HepG2 (cell line): Measurements from ENCODE around the gene PRM3. TPM values are rescaled to one million over a fixed set of nuclear protein-coding genes. Genes with fewer than 3 reads are reported as not detected.

Source experiments
- BHLHE40 ChIP-seq: IDR thresholded peaks from 2 replicates; pipeline ENCODE4 v1.6.1; 2011; ENCODE audit warnings: low read length, improper control_type of control experiment
- DR1 ChIP-seq: sonication (generic); formaldehyde crosslinking; IDR thresholded peaks from 2 replicates; pipeline ENCODE4 v1.8.0; 2021; ENCODE audit warnings: mild to moderate bottlenecking, missing genetic modification reagents, inconsistent platforms
- DZIP1 ChIP-seq: sonication (generic); formaldehyde crosslinking; IDR thresholded peaks from 2 replicates; pipeline ENCODE4 v1.5.0; 2020; ENCODE audit warnings: mild to moderate bottlenecking, missing genetic modification reagents
- HES4 ChIP-seq: sonication (generic); formaldehyde crosslinking; IDR thresholded peaks from 2 replicates; pipeline ENCODE4 v1.9.0; 2021; ENCODE audit warnings: mild to moderate bottlenecking, missing genetic modification reagents, borderline replicate concordance
- KLF11 ChIP-seq: IDR thresholded peaks from 2 replicates; pipeline ENCODE4 v1.6.1; 2016; ENCODE audit warnings: missing compliant biosample characterization
- NFYB ChIP-seq: sonication (generic); formaldehyde crosslinking; IDR thresholded peaks from 2 replicates; pipeline ENCODE4 v1.4.0; 2020; ENCODE audit warnings: missing genetic modification reagents
- PLRG1 ChIP-seq: fragments of 450-650 bp; conservative IDR thresholded peaks from 2 replicates; pipeline ENCODE4 v1.6.1; 2016
- POLR2AphosphoS5 ChIP-seq: IDR thresholded peaks from 2 replicates; pipeline ENCODE4 v1.6.1; 2012; ENCODE audit warnings: low read depth, low read length
- SMC3 ChIP-seq: IDR thresholded peaks from 2 replicates; pipeline ENCODE4 v1.6.1; 2011; ENCODE audit warnings: low read length, improper control_type of control experiment
- ZFP62 ChIP-seq: sonication (generic); formaldehyde crosslinking; IDR thresholded peaks from 2 replicates; pipeline ENCODE4 v1.4.0; 2020; ENCODE audit warnings: missing genetic modification reagents
- ZNF280B ChIP-seq: sonication (generic); formaldehyde crosslinking; IDR thresholded peaks from 2 replicates; pipeline ENCODE4 v1.5.0; 2020; ENCODE audit warnings: missing genetic modification reagents, mild to moderate bottlenecking, borderline replicate concordance
- ZNF720 ChIP-seq: sonication (generic); formaldehyde crosslinking; IDR thresholded peaks from 2 replicates; pipeline ENCODE4 v1.4.0; 2020; ENCODE audit warnings: missing genetic modification reagents
- ZNF883 ChIP-seq: sonication (generic); formaldehyde crosslinking; IDR thresholded peaks from 2 replicates; pipeline ENCODE4 v1.5.1; 2020; ENCODE audit warnings: mild to moderate bottlenecking, missing genetic modification reagents; ENCODE audit errors: not compliant biosample characterization
- polyA plus RNA-seq, 8 experiments: library from polyadenylated mRNA; depleted of rRNA in 3 of 8; stranded (reverse) in 7 of 8; unstranded in 1 of 8; fragments of >200 nt; fragmentation: Illumina TruSeq in 4 of 8; extraction: Trizol in 4 of 8; gene quantifications; 2 replicates each; pipeline versions ENCODE4 v1.2.1 to v1.2.3, GENCODE V29; 2011 to 2016; ENCODE audit warnings: low read depth in 4 of 8, missing spikeins in 1 of 8, mixed read lengths in 1 of 8; ENCODE audit not compliant: insufficient read depth in 1 of 8
- total RNA-seq, 5 experiments: library from RNA; depleted of rRNA; stranded (reverse); fragments of >200 nt; fragmentation: Illumina TruSeq; extraction: Trizol; gene quantifications; 2 replicates each; pipeline ENCODE4 v1.2.3, GENCODE V29; 2016; ENCODE audit warnings: low read depth in 1 of 5
- TF ChIP-seq, protein P1 (sequence below): sonication (generic); formaldehyde crosslinking; IDR thresholded peaks from 2 replicates; pipeline ENCODE4 v1.9.0; 2022; ENCODE audit warnings: missing genetic modification reagents, mild to moderate bottlenecking, borderline replicate concordance
- TF ChIP-seq, protein P2 (sequence below): sonication (generic); formaldehyde crosslinking; IDR thresholded peaks from 2 replicates; pipeline ENCODE4 v1.8.1; 2023; ENCODE audit warnings: mild to moderate bottlenecking, moderate library complexity, missing genetic modification reagents
- TF ChIP-seq, protein P3 (sequence below), 2 experiments: sonication (generic) in 1 of 2; formaldehyde crosslinking in 1 of 2; IDR thresholded peaks; 2 replicates each; pipeline versions ENCODE4 v1.5.1 to v1.6.1; 2011 to 2020; ENCODE audit warnings: borderline replicate concordance in 1 of 2, low read depth in 1 of 2, low read length in 1 of 2, mild to moderate bottlenecking in 1 of 2, missing genetic modification reagents in 1 of 2, moderate library complexity in 1 of 2
- TF ChIP-seq, protein P4 (sequence below): sonication (generic); formaldehyde crosslinking; IDR thresholded peaks from 2 replicates; pipeline ENCODE4 v1.8.0; 2022; ENCODE audit warnings: missing genetic modification reagents, mild to moderate bottlenecking, borderline replicate concordance

PRM3 gene
- total and polyA plus RNA-seq, 2 of the 13 experiments (the other 11 are each of a cell fraction or from before 2014, with no cell fraction given), result not detected

GRCh38 chr16:11312718-11313492 lies 39.5 kb upstream of the PRM3 start (continued):
- TF ChIP-seq BHLHE40 (no peak), NFYB (CRISPR knock-in tag) (0 out of 2 replicates have a peak, but pooled peaks have one; percentile 7), DR1 (CRISPR knock-in tag) (no peak), ZNF883 (CRISPR knock-in tag) (peak; percentile 34), ZNF280B (CRISPR knock-in tag) (peak; percentile 67; the same call in 1 of the 2 replicates), PLRG1 (no peak), ZNF720 (CRISPR knock-in tag) (peak; percentile 35; the same call in 1 of the 2 replicates), HES4 (CRISPR knock-in tag) (peak; percentile 58; the same call in 1 of the 2 replicates), DZIP1 (CRISPR knock-in tag) (0 out of 2 replicates have a peak, but pooled peaks have one; percentile 80), ZFP62 (no peak), SMC3 (no peak), KLF11 (CRISPR knock-in tag) (peak; percentile 64; the same call in 1 of the 2 replicates), POLR2AphosphoS5 (no peak)
- TF ChIP-seq, protein P1, sequence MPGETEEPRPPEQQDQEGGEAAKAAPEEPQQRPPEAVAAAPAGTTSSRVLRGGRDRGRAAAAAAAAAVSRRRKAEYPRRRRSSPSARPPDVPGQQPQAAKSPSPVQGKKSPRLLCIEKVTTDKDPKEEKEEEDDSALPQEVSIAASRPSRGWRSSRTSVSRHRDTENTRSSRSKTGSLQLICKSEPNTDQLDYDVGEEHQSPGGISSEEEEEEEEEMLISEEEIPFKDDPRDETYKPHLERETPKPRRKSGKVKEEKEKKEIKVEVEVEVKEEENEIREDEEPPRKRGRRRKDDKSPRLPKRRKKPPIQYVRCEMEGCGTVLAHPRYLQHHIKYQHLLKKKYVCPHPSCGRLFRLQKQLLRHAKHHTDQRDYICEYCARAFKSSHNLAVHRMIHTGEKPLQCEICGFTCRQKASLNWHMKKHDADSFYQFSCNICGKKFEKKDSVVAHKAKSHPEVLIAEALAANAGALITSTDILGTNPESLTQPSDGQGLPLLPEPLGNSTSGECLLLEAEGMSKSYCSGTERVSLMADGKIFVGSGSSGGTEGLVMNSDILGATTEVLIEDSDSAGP (CRISPR knock-in tag), result peak; percentile 53; the same call in 1 of the 2 replicates
- TF ChIP-seq, protein P2, sequence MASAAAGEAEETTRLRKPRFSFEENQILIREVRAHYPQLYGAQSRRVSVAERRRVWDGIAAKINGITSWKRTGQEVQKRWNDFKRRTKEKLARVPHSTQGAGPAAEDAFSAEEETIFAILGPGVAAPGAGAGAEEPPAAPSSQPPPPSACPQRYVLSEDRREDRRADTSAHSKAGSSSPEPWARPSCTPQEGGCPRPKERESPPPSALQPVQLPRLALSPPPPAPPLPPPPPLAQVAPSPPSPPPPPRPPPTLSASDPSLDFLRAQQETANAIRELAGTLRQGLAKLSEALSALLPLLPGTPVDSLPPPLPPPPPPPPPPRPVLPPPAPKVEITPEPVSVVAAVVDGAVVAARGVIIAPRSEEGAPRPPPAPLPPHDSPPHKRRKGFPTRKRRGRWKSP (CRISPR knock-in tag), result no peak
- TF ChIP-seq, protein P3, sequence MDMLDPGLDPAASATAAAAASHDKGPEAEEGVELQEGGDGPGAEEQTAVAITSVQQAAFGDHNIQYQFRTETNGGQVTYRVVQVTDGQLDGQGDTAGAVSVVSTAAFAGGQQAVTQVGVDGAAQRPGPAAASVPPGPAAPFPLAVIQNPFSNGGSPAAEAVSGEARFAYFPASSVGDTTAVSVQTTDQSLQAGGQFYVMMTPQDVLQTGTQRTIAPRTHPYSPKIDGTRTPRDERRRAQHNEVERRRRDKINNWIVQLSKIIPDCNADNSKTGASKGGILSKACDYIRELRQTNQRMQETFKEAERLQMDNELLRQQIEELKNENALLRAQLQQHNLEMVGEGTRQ (IDR thresholded peaks at IDR 0.05; ENCODE audit: low read depth, low read length), result no peak
- TF ChIP-seq, protein P3 (CRISPR knock-in tag; IDR thresholded peaks at IDR 0.05; ENCODE audit: borderline replicate concordance), result peak; percentile 61; the same call in 1 of the 2 replicates
- TF ChIP-seq, protein P4, sequence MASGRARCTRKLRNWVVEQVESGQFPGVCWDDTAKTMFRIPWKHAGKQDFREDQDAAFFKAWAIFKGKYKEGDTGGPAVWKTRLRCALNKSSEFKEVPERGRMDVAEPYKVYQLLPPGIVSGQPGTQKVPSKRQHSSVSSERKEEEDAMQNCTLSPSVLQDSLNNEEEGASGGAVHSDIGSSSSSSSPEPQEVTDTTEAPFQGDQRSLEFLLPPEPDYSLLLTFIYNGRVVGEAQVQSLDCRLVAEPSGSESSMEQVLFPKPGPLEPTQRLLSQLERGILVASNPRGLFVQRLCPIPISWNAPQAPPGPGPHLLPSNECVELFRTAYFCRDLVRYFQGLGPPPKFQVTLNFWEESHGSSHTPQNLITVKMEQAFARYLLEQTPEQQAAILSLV (CRISPR knock-in tag), result no peak
